Erythroblast (primary cell): ENCODE results near the gene TCERG1L.

Experiments
- GATA1 ChIP-seq: IDR thresholded peaks from 2 replicates; pipeline ENCODE4 v1.6.1; 2011; ENCODE audit warnings: low read depth, mild to moderate bottlenecking, control low read depth, low read length, moderate library complexity
- POLR2A ChIP-seq: IDR thresholded peaks from 2 replicates; pipeline ENCODE4 v1.6.1; 2011; ENCODE audit warnings: mild to moderate bottlenecking, low read length

- TF ChIP-seq POLR2A: no peak
- no peak for TF ChIP-seq GATA1
Measured at GRCh38 chr10:131082201-131082850, 229.2 kb downstream of the TCERG1L start.
